Liver (tissue), 9 donors: ENCODE results near the gene KMT5C. TPM values are rescaled to one million over a fixed set of nuclear protein-coding genes. Genes with fewer than 3 reads are reported as not detected.

Experiments
- DNase-seq: peaks from one replicate; pipeline ENCODE4 v3.0.0-alpha.2; 2017; ENCODE audit warnings: low spot score
- H3K27ac ChIP-seq, 2 donors: one replicate each; pipeline ENCODE4 v1.7.0; 2013; ENCODE audit warnings: inconsistent platforms in 2 of 2, low read length in 2 of 2, control low read depth in 1 of 2, low read depth in 1 of 2, mild to moderate bottlenecking in 1 of 2
- H3K27me3 ChIP-seq, 4 donors: one replicate each; pipeline versions ENCODE4 v1.6.1 to v1.7.0; 2013; ENCODE audit warnings: low read length in 3 of 4, inconsistent platforms in 1 of 4, mild to moderate bottlenecking in 1 of 4, moderate library complexity in 1 of 4; ENCODE audit not compliant: control insufficient read depth in 4 of 4, insufficient read depth in 4 of 4
- H3K36me3 ChIP-seq, 4 donors: one replicate each; pipeline versions ENCODE4 v1.6.1 to v1.7.0; 2013; ENCODE audit warnings: low read length in 3 of 4, mild to moderate bottlenecking in 3 of 4, low read depth in 1 of 4, moderate library complexity in 1 of 4; ENCODE audit not compliant: control insufficient read depth in 4 of 4, insufficient read depth in 3 of 4
- H3K4me1 ChIP-seq, 4 donors: one replicate each; pipeline versions ENCODE4 v1.6.1 to v1.7.0; 2013; ENCODE audit warnings: low read length in 3 of 4, mild to moderate bottlenecking in 3 of 4, moderate library complexity in 1 of 4; ENCODE audit not compliant: control insufficient read depth in 4 of 4, insufficient read depth in 4 of 4
- H3K4me3 ChIP-seq, 3 donors: one replicate each; pipeline versions ENCODE4 v1.6.1 to v1.7.0; 2013; ENCODE audit warnings: low read length in 3 of 3, control low read depth in 1 of 3, low read depth in 1 of 3, mild to moderate bottlenecking in 1 of 3
- H3K9ac ChIP-seq, 2 donors: one replicate each; pipeline ENCODE4 v1.7.0; 2013; ENCODE audit warnings: low read length in 2 of 2, mild to moderate bottlenecking in 2 of 2, moderate library complexity in 2 of 2, control low read depth in 1 of 2, low read depth in 1 of 2
- H3K9me3 ChIP-seq, 4 donors: one replicate each; pipeline versions ENCODE4 v1.6.1 to v1.7.0; 2013; ENCODE audit warnings: low read length in 3 of 4; ENCODE audit not compliant: control insufficient read depth in 4 of 4
- EGR1 ChIP-seq, 2 donors: IDR thresholded peaks; 2 replicates each; pipeline ENCODE4 v1.6.1; 2016 to 2018; ENCODE audit warnings: antibody characterized with exemption in 2 of 2, low read depth in 2 of 2
- FOXA1 ChIP-seq: IDR thresholded peaks from 2 replicates; pipeline ENCODE4 v1.6.1; 2016; ENCODE audit warnings: antibody characterized with exemption
- FOXA2 ChIP-seq: IDR thresholded peaks from 2 replicates; pipeline ENCODE4 v1.6.1; 2016; ENCODE audit warnings: antibody characterized with exemption
- GABPA ChIP-seq, 2 donors: IDR thresholded peaks in 1 of 2; conservative IDR thresholded peaks in 1 of 2; 2 replicates each; pipeline ENCODE4 v1.6.1; 2016; ENCODE audit warnings: antibody characterized with exemption in 2 of 2, mild to moderate bottlenecking in 1 of 2, moderate library complexity in 1 of 2
- HNF4G ChIP-seq: IDR thresholded peaks from 2 replicates; pipeline ENCODE4 v1.6.1; 2016; ENCODE audit warnings: antibody characterized with exemption
- JUND ChIP-seq, 2 donors: IDR thresholded peaks; 2 replicates each; pipeline ENCODE4 v1.6.1; 2016; ENCODE audit warnings: antibody characterized with exemption in 2 of 2
- NR2F2 ChIP-seq: IDR thresholded peaks from 2 replicates; pipeline ENCODE4 v1.6.1; 2016; ENCODE audit warnings: antibody characterized with exemption
- RAD21 ChIP-seq, 2 donors: IDR thresholded peaks; 2 replicates each; pipeline ENCODE4 v1.6.1; 2016; ENCODE audit warnings: antibody characterized with exemption in 2 of 2, mild to moderate bottlenecking in 2 of 2
- RXRA ChIP-seq, 2 donors: IDR thresholded peaks; 2 replicates each; pipeline ENCODE4 v1.6.1; 2017 to 2018; ENCODE audit warnings: antibody characterized with exemption in 2 of 2, mild to moderate bottlenecking in 1 of 2
- SP1 ChIP-seq: IDR thresholded peaks from 2 replicates; pipeline ENCODE4 v1.6.1; 2018; ENCODE audit warnings: antibody characterized with exemption, mild to moderate bottlenecking
- TAF1 ChIP-seq: conservative IDR thresholded peaks from 2 replicates; pipeline ENCODE4 v1.6.1; 2016; ENCODE audit warnings: antibody characterized with exemption, mild to moderate bottlenecking
- YY1 ChIP-seq: IDR thresholded peaks from 2 replicates; pipeline ENCODE4 v1.6.1; 2016; ENCODE audit warnings: antibody characterized with exemption, mild to moderate bottlenecking
- WGBS: extraction: QIAGEN DNeasy Blood & Tissue Kit; methylation state at CpG from one replicate; pipeline ENCODE4 v1.1.7; 2013; 5-methylcytosine and 5-hydroxymethylcytosine counted together
- polyA plus RNA-seq, 2 donors: library from polyadenylated mRNA; stranded (reverse) in 1 of 2; unstranded in 1 of 2; fragments of 200-250 nt in 1 of 2; fragments of >200 nt in 1 of 2; fragmentation: Nextera tagmentation in 1 of 2; extraction: Ambion mirVana in 1 of 2; gene quantifications; one replicate each; pipeline versions ENCODE4 v1.2.1 to v1.2.3, GENCODE V29; 2013 to 2015
- total RNA-seq, 2 donors: library from RNA; depleted of rRNA; stranded (reverse); fragments of >200 nt; gene quantifications; one replicate each; pipeline ENCODE4 v1.2.3, GENCODE V29; 2014
- TF ChIP-seq, protein P1 (sequence below): IDR thresholded peaks from 2 replicates; pipeline ENCODE4 v1.6.1; 2016; ENCODE audit warnings: antibody characterized with exemption
- TF ChIP-seq, protein P2 (sequence below): IDR thresholded peaks from 2 replicates; pipeline ENCODE4 v1.6.1; 2016; ENCODE audit warnings: antibody characterized with exemption
- TF ChIP-seq, protein P3 (sequence below): IDR thresholded peaks from 2 replicates; pipeline ENCODE4 v1.6.1; 2016; ENCODE audit warnings: antibody characterized with exemption, mild to moderate bottlenecking
- TF ChIP-seq, protein P4 (sequence below): fragments of 150-350 bp; IDR thresholded peaks from 2 replicates; pipeline ENCODE4 v1.5.1; 2017; ENCODE audit warnings: improper control_type of control experiment, low read depth, low read length; ENCODE audit not compliant: missing input control
- donor health status: healthy.
- donor health status: healthy.
- donor health status: healthy.
- donor health status: healthy.
- donor health status: healthy.

KMT5C gene
- total and polyA plus RNA-seq, 4 donors: 1.1 to 11.6 (median 3.0) TPM

DNA sequence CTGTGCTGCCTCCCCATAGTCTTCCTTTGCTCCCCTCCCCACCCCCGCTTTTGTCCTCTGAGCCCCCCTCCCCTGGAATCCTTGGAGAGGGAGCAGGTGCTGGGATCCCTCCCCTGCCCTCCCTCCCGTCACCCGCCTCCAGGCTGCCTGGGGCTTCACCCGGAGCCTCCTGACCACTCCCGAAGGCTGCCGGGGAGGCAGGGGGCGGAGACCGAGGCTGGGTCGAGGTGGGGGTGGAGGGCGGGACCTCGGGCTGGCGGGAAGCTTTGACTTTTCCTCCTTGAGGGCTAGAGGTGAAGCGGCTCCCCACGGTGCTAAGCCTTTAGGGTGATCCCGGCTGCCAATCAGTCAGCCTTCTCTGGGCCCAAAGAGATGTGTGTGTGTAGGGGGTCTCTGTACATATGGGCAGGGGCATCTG lies 1.5 kb downstream of the KMT5C start:
- peaks cover 8 to 18% (median 11%) of the 10 kb centered on the region in 4 donors for H3K4me1 ChIP-seq
- TF ChIP-seq, protein P1, sequence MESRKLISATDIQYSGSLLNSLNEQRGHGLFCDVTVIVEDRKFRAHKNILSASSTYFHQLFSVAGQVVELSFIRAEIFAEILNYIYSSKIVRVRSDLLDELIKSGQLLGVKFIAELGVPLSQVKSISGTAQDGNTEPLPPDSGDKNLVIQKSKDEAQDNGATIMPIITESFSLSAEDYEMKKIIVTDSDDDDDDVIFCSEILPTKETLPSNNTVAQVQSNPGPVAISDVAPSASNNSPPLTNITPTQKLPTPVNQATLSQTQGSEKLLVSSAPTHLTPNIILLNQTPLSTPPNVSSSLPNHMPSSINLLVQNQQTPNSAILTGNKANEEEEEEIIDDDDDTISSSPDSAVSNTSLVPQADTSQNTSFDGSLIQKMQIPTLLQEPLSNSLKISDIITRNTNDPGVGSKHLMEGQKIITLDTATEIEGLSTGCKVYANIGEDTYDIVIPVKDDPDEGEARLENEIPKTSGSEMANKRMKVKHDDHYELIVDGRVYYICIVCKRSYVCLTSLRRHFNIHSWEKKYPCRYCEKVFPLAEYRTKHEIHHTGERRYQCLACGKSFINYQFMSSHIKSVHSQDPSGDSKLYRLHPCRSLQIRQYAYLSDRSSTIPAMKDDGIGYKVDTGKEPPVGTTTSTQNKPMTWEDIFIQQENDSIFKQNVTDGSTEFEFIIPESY: no peak
- no peak for TF ChIP-seq JUND (IDR thresholded peaks at IDR 0.05)
- TF ChIP-seq, protein P2, sequence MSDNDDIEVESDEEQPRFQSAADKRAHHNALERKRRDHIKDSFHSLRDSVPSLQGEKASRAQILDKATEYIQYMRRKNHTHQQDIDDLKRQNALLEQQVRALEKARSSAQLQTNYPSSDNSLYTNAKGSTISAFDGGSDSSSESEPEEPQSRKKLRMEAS: no peak
- DNase-seq: peak; percentile 81
- no peak overlapping the region for H3K27ac ChIP-seq
- peaks cover 0 to 8% (median 1%) of the 10 kb centered on the region in 4 donors for H3K36me3 ChIP-seq
- H3K4me3 ChIP-seq: peak overlapping the region in 1 of 3 donors; percentile 74
- no peaks in the 10 kb centered on the region for H3K9me3 ChIP-seq
- 27% methylated on average over 15 of the region's 15 CpGs for WGBS
- no peaks in the 10 kb centered on the region for H3K27me3 ChIP-seq
- no peak overlapping the region for H3K9ac ChIP-seq

DNA sequence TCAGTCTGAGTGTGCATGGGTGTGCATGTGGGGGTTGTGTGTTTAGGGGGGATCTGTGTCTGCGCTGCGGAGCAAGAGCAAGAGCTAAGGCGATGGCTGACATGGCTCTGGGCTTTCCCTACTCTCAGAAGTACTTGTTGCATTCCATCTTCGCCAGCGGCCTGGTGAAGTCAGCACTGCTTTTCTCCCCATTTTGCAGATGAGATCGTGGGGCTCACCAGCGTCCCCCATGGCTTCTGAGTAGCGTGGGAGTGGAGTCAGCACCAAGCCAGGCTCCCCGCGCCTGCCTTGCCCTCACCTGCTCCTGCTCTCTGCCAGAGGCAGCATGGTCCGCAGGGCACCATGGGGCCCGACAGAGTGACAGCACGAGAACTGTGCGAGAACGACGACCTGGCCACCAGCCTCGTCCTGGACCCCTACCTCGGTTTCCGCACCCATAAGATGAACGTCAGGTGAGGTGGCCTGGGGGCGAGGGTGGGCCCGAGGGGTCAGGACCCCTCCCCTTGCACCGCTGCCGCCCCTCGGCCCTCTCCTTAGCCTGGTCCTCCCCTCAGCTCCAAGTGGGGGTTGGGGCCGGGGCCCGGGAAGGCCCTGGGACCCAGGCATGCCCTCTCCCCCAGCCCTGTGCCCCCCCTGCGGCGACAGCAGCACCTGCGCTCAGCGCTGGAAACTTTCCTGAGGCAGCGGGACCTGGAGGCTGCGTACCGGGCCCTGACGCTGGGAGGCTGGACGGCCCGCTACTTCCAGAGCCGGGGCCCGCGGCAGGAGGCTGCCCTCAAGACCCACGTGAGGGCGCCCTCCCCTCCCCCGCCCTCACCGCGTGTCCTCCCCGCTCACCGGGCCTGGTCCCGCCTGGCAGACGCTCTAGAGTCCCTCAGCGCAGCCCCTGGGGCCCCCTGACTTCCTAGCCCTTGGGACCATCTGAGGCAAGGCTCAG lies 2.2 kb downstream of the KMT5C start:
- peaks cover 8 to 18% (median 11%) of the 10 kb centered on the region in 4 donors for H3K4me1 ChIP-seq
- no peaks in the 10 kb centered on the region for H3K9me3 ChIP-seq
- peaks cover 0 to 10% (median 1%) of the 10 kb centered on the region in 4 donors for H3K36me3 ChIP-seq
- no peak overlapping the region for H3K9ac ChIP-seq
- H3K27ac ChIP-seq: no peak overlapping the region
- H3K27me3 ChIP-seq: no peaks in the 10 kb centered on the region
- whole genome bisulfite sequencing: 94% methylated on average over 50 of the region's 50 CpGs
- no peak overlapping the region for H3K4me3 ChIP-seq
- TF ChIP-seq EGR1 (IDR thresholded peaks at IDR 0.05; ENCODE audit: low read depth in 2 of 2) (no peak), SP1 (no peak), FOXA1 (no peak), HNF4G (no peak), JUND (IDR thresholded peaks at IDR 0.05) (no peak), RAD21 (IDR thresholded peaks at IDR 0.05) (no peak), YY1 (no peak), FOXA2 (no peak), TAF1 (no peak), RXRA (IDR thresholded peaks at IDR 0.05) (no peak), NR2F2 (no peak), GABPA (IDR thresholded peaks at IDR 0.05 in 1 of 2, conservative IDR thresholded peaks at IDR 0.05 in 1 of 2) (no peak)
- TF ChIP-seq, protein P1: no peak
- TF ChIP-seq, protein P3, sequence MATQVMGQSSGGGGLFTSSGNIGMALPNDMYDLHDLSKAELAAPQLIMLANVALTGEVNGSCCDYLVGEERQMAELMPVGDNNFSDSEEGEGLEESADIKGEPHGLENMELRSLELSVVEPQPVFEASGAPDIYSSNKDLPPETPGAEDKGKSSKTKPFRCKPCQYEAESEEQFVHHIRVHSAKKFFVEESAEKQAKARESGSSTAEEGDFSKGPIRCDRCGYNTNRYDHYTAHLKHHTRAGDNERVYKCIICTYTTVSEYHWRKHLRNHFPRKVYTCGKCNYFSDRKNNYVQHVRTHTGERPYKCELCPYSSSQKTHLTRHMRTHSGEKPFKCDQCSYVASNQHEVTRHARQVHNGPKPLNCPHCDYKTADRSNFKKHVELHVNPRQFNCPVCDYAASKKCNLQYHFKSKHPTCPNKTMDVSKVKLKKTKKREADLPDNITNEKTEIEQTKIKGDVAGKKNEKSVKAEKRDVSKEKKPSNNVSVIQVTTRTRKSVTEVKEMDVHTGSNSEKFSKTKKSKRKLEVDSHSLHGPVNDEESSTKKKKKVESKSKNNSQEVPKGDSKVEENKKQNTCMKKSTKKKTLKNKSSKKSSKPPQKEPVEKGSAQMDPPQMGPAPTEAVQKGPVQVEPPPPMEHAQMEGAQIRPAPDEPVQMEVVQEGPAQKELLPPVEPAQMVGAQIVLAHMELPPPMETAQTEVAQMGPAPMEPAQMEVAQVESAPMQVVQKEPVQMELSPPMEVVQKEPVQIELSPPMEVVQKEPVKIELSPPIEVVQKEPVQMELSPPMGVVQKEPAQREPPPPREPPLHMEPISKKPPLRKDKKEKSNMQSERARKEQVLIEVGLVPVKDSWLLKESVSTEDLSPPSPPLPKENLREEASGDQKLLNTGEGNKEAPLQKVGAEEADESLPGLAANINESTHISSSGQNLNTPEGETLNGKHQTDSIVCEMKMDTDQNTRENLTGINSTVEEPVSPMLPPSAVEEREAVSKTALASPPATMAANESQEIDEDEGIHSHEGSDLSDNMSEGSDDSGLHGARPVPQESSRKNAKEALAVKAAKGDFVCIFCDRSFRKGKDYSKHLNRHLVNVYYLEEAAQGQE: no peak
- TF ChIP-seq, protein P4, sequence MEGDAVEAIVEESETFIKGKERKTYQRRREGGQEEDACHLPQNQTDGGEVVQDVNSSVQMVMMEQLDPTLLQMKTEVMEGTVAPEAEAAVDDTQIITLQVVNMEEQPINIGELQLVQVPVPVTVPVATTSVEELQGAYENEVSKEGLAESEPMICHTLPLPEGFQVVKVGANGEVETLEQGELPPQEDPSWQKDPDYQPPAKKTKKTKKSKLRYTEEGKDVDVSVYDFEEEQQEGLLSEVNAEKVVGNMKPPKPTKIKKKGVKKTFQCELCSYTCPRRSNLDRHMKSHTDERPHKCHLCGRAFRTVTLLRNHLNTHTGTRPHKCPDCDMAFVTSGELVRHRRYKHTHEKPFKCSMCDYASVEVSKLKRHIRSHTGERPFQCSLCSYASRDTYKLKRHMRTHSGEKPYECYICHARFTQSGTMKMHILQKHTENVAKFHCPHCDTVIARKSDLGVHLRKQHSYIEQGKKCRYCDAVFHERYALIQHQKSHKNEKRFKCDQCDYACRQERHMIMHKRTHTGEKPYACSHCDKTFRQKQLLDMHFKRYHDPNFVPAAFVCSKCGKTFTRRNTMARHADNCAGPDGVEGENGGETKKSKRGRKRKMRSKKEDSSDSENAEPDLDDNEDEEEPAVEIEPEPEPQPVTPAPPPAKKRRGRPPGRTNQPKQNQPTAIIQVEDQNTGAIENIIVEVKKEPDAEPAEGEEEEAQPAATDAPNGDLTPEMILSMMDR: no peak
- TF ChIP-seq, protein P2: no peak
- DNase-seq: no peak
